ENCODE measurements around the gene LHFPL6.

DNA sequence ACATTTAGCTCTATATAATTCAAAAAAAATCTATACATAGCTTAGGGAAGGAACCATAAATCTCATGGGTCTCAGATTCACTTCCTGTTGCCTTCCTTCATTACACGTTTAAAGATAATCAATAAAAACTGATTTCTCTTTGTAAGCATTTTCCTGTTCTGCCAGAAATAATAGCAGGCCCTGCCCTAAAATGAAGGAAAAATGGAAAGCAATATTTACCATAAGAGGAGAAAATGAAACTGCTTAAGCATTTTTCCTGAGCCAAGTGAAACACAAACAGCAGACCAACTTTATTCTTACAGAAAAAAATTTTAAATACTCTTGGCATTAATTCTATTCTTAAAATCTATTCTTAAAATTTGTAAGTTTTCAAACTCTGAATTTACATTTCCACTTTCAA is 4.0 kb downstream of the LHFPL6 start:
- TF ChIP-seq TAF1 (IDR thresholded peaks at IDR 0.05; ENCODE audit: borderline replicate concordance, insufficient read depth, low read length), result no peak
- no peak for TF ChIP-seq SIN3A (IDR thresholded peaks at IDR 0.05; ENCODE audit: borderline replicate concordance, insufficient read depth, low read length)
